Measurements from ENCODE around the gene KCTD21.

GRCh38 chr11:78149646-78150045 lies 38.8 kb downstream of the KCTD21 start:
- TF ChIP-seq CTCF (IDR thresholded peaks at IDR 0.05), result no peak
- no peak for TF ChIP-seq POLR2AphosphoS5 (IDR thresholded peaks at IDR 0.05)
